ENCODE data around the gene DYNC2H1.

DYNC2H1 gene

GRCh38 chr11:103297900-103298299 lies 188.7 kb downstream of the DYNC2H1 start:
- 97% methylated on average over 2 of the region's 3 CpGs for WGBS (ENCODE audit: insufficient coverage)
- H3K27me3 ChIP-seq (replicated peaks in 2 of 5; ENCODE audit: control insufficient read depth in 4 of 5, insufficient read depth in 5 of 5, low read length in 4 of 5), result no peaks in the 10 kb centered on the region
- no peak overlapping the region for H3K4me3 ChIP-seq (ENCODE audit: control insufficient read depth in 1 of 7, extremely low read depth in 1 of 7, insufficient read depth in 4 of 7, low read depth in 2 of 7, low read length in 6 of 7)
- DNase-seq, result no peak
- H3K9me3 ChIP-seq (ENCODE audit: control extremely low read depth in 1 of 5, control insufficient read depth in 4 of 5, insufficient read depth in 2 of 5, low read depth in 1 of 5, low read length in 4 of 5), result peaks cover 0 to 29% (median 15%) of the 10 kb centered on the region in 5 experiments
- ChIA-PET CTCF (no interaction called here), POLR2A (no interaction called here)
- H3K4me1 ChIP-seq (ENCODE audit: control extremely low read depth in 1 of 4, control insufficient read depth in 4 of 4, insufficient read depth in 4 of 4, low read length in 3 of 4), result no peaks in the 10 kb centered on the region
- peaks cover 0 to 2% (median 0%) of the 10 kb centered on the region in 4 experiments for H3K36me3 ChIP-seq (ENCODE audit: control insufficient read depth in 4 of 4, insufficient read depth in 4 of 4, low read length in 3 of 4)
- H3K27ac ChIP-seq (ENCODE audit: insufficient read depth in 1 of 2, low read depth in 1 of 2, low read length in 2 of 2, poor library complexity in 1 of 2, severe bottlenecking in 2 of 2), result no peak overlapping the region

DNA sequence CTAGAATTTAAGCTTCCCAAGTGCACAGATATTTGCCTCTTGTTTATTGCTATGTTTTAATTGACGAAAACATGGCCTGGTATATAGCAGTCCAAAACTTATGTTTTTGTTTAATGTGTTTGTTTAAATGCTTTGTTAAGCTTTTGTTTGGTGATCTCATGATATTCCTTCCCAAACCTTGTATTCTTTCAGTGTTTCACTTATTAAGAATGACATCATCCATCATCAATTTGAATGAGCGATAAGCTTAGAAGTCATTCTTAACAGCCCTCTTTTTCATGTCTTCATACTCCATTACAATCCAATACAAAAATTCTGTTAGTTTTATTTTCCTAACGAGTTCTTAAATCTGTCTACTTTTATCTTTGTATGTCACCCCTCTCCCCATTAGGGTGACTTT lies 206.0 kb downstream of the DYNC2H1 start:
- no peak overlapping the region for H3K27ac ChIP-seq (ENCODE audit: insufficient read depth in 1 of 2, low read depth in 1 of 2, low read length in 2 of 2, poor library complexity in 1 of 2, severe bottlenecking in 2 of 2)
- DNase-seq, result no peak
- no peaks in the 10 kb centered on the region for H3K4me1 ChIP-seq (ENCODE audit: control extremely low read depth in 1 of 4, control insufficient read depth in 4 of 4, insufficient read depth in 4 of 4, low read length in 3 of 4)
- ChIA-PET CTCF (interaction anchor here (1.3 kb wide), 1 partner anchor 10 kb away, joined by 3 read pairs; no protein-coding TSS in a partner anchor), POLR2A (no interaction called here)
- no peak overlapping the region for H3K4me3 ChIP-seq (ENCODE audit: control insufficient read depth in 1 of 7, extremely low read depth in 1 of 7, insufficient read depth in 4 of 7, low read depth in 2 of 7, low read length in 6 of 7)
- 100% methylated on average over 3 of the region's 3 CpGs for WGBS (ENCODE audit: insufficient coverage)
- H3K9me3 ChIP-seq (ENCODE audit: control extremely low read depth in 1 of 5, control insufficient read depth in 4 of 5, insufficient read depth in 2 of 5, low read depth in 1 of 5, low read length in 4 of 5), result no peaks in the 10 kb centered on the region
- H3K36me3 ChIP-seq (ENCODE audit: control insufficient read depth in 4 of 4, insufficient read depth in 4 of 4, low read length in 3 of 4), result no peaks in the 10 kb centered on the region
- H3K27me3 ChIP-seq (replicated peaks in 2 of 5; ENCODE audit: control insufficient read depth in 4 of 5, insufficient read depth in 5 of 5, low read length in 4 of 5), result no peaks in the 10 kb centered on the region

DNA sequence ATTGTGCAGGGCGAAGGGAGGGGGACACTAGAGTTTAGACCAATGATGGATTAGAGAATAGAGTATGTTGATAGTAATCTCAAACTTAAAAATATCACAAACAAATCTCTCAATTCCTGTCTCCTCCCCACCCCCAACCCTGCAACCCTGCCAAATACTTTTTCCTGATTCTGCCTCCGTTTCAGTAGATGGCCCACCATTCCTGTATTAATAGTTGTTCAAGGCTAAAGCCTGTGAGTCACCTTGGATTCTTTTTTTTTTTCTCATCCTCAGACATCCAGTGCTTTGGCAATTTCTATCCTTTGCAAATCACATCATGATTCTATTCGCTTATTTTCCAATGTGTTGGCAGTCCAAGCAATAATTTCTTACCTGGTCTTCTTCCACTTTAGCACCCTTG lies 207.9 kb downstream of the DYNC2H1 start:
- Histone ChIP-seq H3K27me3 (replicated peaks in 2 of 5; ENCODE audit: control insufficient read depth in 4 of 5, insufficient read depth in 5 of 5, low read length in 4 of 5) (no peaks in the 10 kb centered on the region), H3K9me3 (ENCODE audit: control extremely low read depth in 1 of 5, control insufficient read depth in 4 of 5, insufficient read depth in 2 of 5, low read depth in 1 of 5, low read length in 4 of 5) (no peaks in the 10 kb centered on the region), H3K4me1 (ENCODE audit: control extremely low read depth in 1 of 4, control insufficient read depth in 4 of 4, insufficient read depth in 4 of 4, low read length in 3 of 4) (no peaks in the 10 kb centered on the region), H3K4me3 (ENCODE audit: control insufficient read depth in 1 of 7, extremely low read depth in 1 of 7, insufficient read depth in 4 of 7, low read depth in 2 of 7, low read length in 6 of 7) (no peak overlapping the region), H3K27ac (ENCODE audit: insufficient read depth in 1 of 2, low read depth in 1 of 2, low read length in 2 of 2, poor library complexity in 1 of 2, severe bottlenecking in 2 of 2) (no peak overlapping the region), H3K36me3 (ENCODE audit: control insufficient read depth in 4 of 4, insufficient read depth in 4 of 4, low read length in 3 of 4) (no peaks in the 10 kb centered on the region)
- 95% methylated on average over 2 of the region's 3 CpGs for WGBS (ENCODE audit: insufficient coverage)
- ChIA-PET CTCF (no interaction called here), POLR2A (no interaction called here)
- no peak for DNase-seq

GRCh38 chr11:103322821-103323220 lies 213.6 kb downstream of the DYNC2H1 start:
- ChIA-PET CTCF (no interaction called here), POLR2A (no interaction called here)
- Histone ChIP-seq H3K4me1 (ENCODE audit: control extremely low read depth in 1 of 4, control insufficient read depth in 4 of 4, insufficient read depth in 4 of 4, low read length in 3 of 4) (peaks cover 0 to 10% (median 4%) of the 10 kb centered on the region in 4 experiments), H3K4me3 (ENCODE audit: control insufficient read depth in 1 of 7, extremely low read depth in 1 of 7, insufficient read depth in 4 of 7, low read depth in 2 of 7, low read length in 6 of 7) (no peak overlapping the region), H3K9me3 (ENCODE audit: control extremely low read depth in 1 of 5, control insufficient read depth in 4 of 5, insufficient read depth in 2 of 5, low read depth in 1 of 5, low read length in 4 of 5) (no peaks in the 10 kb centered on the region), H3K27me3 (replicated peaks in 2 of 5; ENCODE audit: control insufficient read depth in 4 of 5, insufficient read depth in 5 of 5, low read length in 4 of 5) (no peaks in the 10 kb centered on the region), H3K36me3 (ENCODE audit: control insufficient read depth in 4 of 4, insufficient read depth in 4 of 4, low read length in 3 of 4) (no peaks in the 10 kb centered on the region), H3K27ac (ENCODE audit: insufficient read depth in 1 of 2, low read depth in 1 of 2, low read length in 2 of 2, poor library complexity in 1 of 2, severe bottlenecking in 2 of 2) (no peak overlapping the region)
- DNase-seq, result no peak
- WGBS (ENCODE audit: insufficient coverage), result 60% methylated on average over 3 of the region's 6 CpGs

DNA sequence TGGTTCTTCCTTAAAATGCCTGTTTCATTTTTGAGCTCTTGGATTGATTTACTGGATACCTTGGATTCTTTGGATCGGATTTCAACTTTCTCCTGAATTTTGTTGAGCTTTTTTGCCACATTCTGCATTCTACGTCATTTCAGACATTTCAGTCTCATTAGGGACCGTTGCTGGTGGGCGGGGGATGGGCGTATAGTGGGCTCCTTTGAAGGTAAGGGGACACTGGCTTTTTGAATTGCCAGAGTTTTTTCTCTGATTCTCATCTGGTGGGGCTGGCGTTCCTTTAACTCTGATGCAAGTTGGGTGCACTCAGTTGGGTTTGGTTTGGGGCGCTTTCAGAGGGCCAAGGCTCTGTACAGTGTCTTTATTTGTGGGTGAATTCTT lies 216.5 kb downstream of the DYNC2H1 start:
- Histone ChIP-seq H3K4me3 (ENCODE audit: control insufficient read depth in 1 of 7, extremely low read depth in 1 of 7, insufficient read depth in 4 of 7, low read depth in 2 of 7, low read length in 6 of 7) (peak overlapping the region in 3 of 7 experiments; percentile 10 to 34 (median 12)), H3K4me1 (ENCODE audit: control extremely low read depth in 1 of 4, control insufficient read depth in 4 of 4, insufficient read depth in 4 of 4, low read length in 3 of 4) (peaks cover 0 to 10% (median 4%) of the 10 kb centered on the region in 4 experiments), H3K27ac (ENCODE audit: insufficient read depth in 1 of 2, low read depth in 1 of 2, low read length in 2 of 2, poor library complexity in 1 of 2, severe bottlenecking in 2 of 2) (no peak overlapping the region), H3K9me3 (ENCODE audit: control extremely low read depth in 1 of 5, control insufficient read depth in 4 of 5, insufficient read depth in 2 of 5, low read depth in 1 of 5, low read length in 4 of 5) (no peaks in the 10 kb centered on the region), H3K36me3 (ENCODE audit: control insufficient read depth in 4 of 4, insufficient read depth in 4 of 4, low read length in 3 of 4) (no peaks in the 10 kb centered on the region), H3K27me3 (replicated peaks in 2 of 5; ENCODE audit: control insufficient read depth in 4 of 5, insufficient read depth in 5 of 5, low read length in 4 of 5) (no peaks in the 10 kb centered on the region)
- DNase-seq, result no peak
- ChIA-PET CTCF (interaction anchor here (1.0 to 1.3 kb wide), 3 partner anchors 11 to 137 kb away, joined by 3 read pairs; no protein-coding TSS in a partner anchor), POLR2A (no interaction called here)
- 63% methylated on average over 4 of the region's 7 CpGs for WGBS (ENCODE audit: insufficient coverage)

DNA sequence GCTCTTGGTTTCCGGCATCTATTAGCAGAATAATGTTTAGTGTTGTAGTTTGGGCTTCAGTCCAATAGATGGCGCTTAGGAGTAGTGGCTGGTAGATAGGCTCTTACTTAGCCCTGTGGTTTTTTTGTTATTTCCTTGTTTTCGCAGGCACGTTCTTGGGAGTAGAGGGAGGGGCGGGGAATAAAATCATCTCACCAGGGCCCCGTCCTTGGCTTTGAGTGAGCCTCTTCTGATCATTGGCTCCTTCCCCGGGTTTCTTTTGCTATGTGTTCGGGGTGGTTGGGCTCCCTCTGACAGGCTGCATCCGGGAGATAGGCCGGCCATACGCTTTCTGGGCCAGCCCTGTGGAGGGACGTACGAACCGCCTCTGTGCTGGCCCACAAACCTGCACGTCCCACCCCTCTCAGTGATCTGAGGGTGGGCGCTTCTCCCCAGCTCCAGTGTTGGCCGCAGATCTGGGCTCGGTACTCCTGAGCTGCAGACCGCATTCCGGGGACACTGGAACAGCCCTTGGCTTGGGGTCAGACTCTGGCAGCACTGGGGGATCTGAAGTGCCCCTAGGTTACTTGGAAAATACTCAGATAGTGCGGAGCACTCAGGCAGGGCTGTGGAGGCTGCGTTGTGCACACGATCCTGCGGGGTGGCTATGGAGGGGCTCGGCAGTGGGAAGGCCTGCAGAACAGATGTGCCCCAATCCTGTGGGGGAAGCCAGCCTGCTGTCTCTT lies 217.0 kb downstream of the DYNC2H1 start:
- H3K27ac ChIP-seq (ENCODE audit: insufficient read depth in 1 of 2, low read depth in 1 of 2, low read length in 2 of 2, poor library complexity in 1 of 2, severe bottlenecking in 2 of 2), result no peak overlapping the region
- ChIA-PET CTCF (interaction anchor here (1.1 to 1.3 kb wide), 2 partner anchors 11 to 137 kb away, joined by 3 read pairs; no protein-coding TSS in a partner anchor), POLR2A (interaction anchor here (0.7 kb wide), 1 partner anchor 46 kb away, joined by 4 read pairs; no protein-coding TSS in a partner anchor)

DNA sequence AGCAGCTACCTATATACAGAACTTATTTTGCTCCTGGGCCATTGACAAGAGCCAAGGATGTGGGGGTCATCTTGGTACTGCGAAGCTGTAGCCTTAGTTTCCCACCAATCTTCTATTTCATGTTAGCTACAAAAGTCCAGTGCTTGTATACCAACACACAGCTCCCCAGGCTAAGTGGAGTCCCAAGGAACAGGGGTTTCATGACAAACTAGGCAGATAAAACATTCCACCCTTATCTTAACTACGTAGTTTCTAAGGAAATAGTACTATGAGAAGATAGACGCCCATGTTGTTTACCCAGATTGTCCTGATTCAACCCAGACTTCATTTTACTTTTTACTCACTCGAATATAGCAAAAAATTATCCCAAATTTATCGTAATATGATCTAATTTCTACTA lies 218.5 kb downstream of the DYNC2H1 start:
- no peak for DNase-seq
- ChIA-PET POLR2A (no interaction called here), CTCF (interaction anchor here (0.6 kb wide), 1 partner anchor 249 kb away, joined by 3 read pairs; no protein-coding TSS in a partner anchor)
- H3K9me3 ChIP-seq (ENCODE audit: control extremely low read depth in 1 of 5, control insufficient read depth in 4 of 5, insufficient read depth in 2 of 5, low read depth in 1 of 5, low read length in 4 of 5), result no peaks in the 10 kb centered on the region
- H3K27ac ChIP-seq (ENCODE audit: insufficient read depth in 1 of 2, low read depth in 1 of 2, low read length in 2 of 2, poor library complexity in 1 of 2, severe bottlenecking in 2 of 2), result no peak overlapping the region
- H3K4me1 ChIP-seq (ENCODE audit: control extremely low read depth in 1 of 4, control insufficient read depth in 4 of 4, insufficient read depth in 4 of 4, low read length in 3 of 4), result peaks cover 0 to 10% (median 6%) of the 10 kb centered on the region in 4 experiments
- H3K27me3 ChIP-seq (replicated peaks in 2 of 5; ENCODE audit: control insufficient read depth in 4 of 5, insufficient read depth in 5 of 5, low read length in 4 of 5), result no peaks in the 10 kb centered on the region
- WGBS (ENCODE audit: insufficient coverage), result 88% methylated on average over 1 of the region's 5 CpGs
- H3K4me3 ChIP-seq (ENCODE audit: control insufficient read depth in 1 of 7, extremely low read depth in 1 of 7, insufficient read depth in 4 of 7, low read depth in 2 of 7, low read length in 6 of 7), result no peak overlapping the region
- no peaks in the 10 kb centered on the region for H3K36me3 ChIP-seq (ENCODE audit: control insufficient read depth in 4 of 4, insufficient read depth in 4 of 4, low read length in 3 of 4)

More for the DNA sequence above, 217.0 kb downstream of the DYNC2H1 start:
- Histone ChIP-seq H3K4me3 (ENCODE audit: control insufficient read depth in 1 of 7, extremely low read depth in 1 of 7, insufficient read depth in 4 of 7, low read depth in 2 of 7, low read length in 6 of 7) (peak overlapping the region in 3 of 7 experiments; percentile 6 to 48 (median 12)), H3K9me3 (ENCODE audit: control extremely low read depth in 1 of 5, control insufficient read depth in 4 of 5, insufficient read depth in 2 of 5, low read depth in 1 of 5, low read length in 4 of 5) (no peaks in the 10 kb centered on the region), H3K27me3 (replicated peaks in 2 of 5; ENCODE audit: control insufficient read depth in 4 of 5, insufficient read depth in 5 of 5, low read length in 4 of 5) (no peaks in the 10 kb centered on the region), H3K4me1 (ENCODE audit: control extremely low read depth in 1 of 4, control insufficient read depth in 4 of 4, insufficient read depth in 4 of 4, low read length in 3 of 4) (peaks cover 0 to 10% (median 4%) of the 10 kb centered on the region in 4 experiments), H3K36me3 (ENCODE audit: control insufficient read depth in 4 of 4, insufficient read depth in 4 of 4, low read length in 3 of 4) (no peaks in the 10 kb centered on the region)
- DNase-seq, result peak; percentile 65 to 83 (median 82)
- WGBS (ENCODE audit: insufficient coverage), result 75% methylated on average over 18 of the region's 25 CpGs

All from common myeloid progenitor, CD34-positive (primary cell).